GM18868 (cell line): ENCODE results near the gene RAPGEF2.
"Not testable (repeated sequence)": the region's sequence is repeated elsewhere in the genome, so short reads cannot be mapped to it uniquely, and the experiment has no call there.

Source experiments
- ATAC-seq: cut with Tn5 transposase; IDR thresholded peaks from one replicate; pipeline ENCODE4 v1.9.1; 2021; ENCODE audit warnings: mild to moderate bottlenecking, moderate library complexity; ENCODE audit not compliant: unreplicated experiment

The RAPGEF2 gene

DNA sequence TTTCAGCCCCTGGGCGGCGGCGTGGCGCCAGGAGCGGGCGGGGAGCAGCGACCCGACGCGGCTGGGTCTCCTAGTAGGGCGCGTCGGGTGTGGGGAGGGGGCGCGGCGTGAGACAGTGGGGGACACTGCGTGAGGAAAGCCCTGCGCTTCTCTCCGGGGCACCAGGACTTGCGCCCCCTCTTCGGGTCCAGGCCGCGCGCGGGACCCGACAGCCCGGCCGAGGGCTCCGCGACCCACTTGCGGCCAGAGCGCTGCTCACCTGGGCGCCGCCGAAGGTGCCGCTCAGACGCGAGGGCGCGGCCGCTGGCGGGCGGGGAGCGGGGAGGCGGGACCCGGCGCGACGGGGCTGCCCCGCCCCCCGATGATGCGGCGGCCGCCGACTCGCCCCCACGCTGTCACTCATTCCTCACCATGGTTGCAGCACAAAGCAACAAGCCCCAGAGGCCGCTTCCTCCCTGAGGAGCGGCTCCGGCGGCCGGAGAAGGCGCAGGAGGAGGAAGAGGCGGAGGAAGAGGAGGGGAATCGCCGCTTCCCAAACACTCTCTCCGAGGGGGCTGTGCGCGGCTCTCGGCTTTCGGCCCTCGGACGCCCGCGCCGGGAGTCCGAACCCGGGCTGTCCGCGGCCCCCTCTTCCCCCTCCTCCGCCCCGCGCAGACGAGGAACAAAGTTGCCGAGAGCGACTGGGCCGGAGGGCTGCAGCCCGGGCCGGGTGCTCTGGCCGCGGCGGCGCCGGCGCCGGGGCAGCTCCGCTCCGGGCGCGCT, at the start of gene RAPGEF2:
Gene RAPGEF2 (plus strand): TSS at position 458 of the 762 bp plus-strand sequence. CDS start 1,084 bp downstream, outside the sequence.
- ATAC-seq = peak; percentile 82

- no peak for ATAC-seq
These were observed 47.0 kb upstream of the RAPGEF2 start for GRCh38 chr4:159055833-159056232.

DNA sequence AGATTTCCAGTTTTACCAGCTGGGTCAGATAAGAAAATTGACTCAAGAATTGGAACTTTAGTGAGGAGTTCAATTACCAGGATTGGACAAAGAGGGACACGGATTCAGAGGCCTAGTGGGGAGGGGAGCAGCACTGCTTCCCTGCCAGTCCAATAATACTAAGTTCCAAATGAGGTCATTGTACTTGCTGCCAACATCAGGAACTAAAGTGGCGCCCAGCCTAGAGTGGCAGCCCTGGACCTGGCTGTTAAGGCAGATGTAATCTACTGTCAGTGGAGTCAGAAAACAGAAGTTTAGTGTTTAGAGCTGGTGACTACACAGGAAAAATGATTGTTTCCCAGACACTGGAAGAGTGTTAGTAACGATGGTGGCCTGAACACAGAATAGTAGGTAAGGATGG, 42.7 kb upstream of the RAPGEF2 start:
- ATAC-seq = no peak

DNA sequence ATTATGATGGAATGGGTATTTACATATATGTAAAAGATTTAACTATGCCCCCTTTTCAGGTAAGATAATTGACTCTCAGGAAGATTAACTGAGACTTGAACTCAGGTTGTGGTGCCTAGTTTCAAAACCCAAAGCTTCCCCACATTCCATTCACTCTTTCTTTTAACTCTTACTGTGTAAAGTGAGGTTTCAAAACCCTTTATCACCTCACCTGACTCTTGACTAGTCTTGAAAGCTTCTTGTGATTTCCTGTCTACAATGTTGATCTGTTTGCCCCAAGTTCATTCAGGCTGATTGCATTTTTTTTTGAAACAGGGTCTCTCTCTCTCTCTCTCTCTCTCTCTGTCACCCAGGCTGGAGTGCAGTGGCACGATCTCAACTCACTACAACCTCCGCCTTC, 40.5 kb upstream of the RAPGEF2 start:
- no peak for ATAC-seq

- ATAC-seq = no peak
These were observed 37.2 kb upstream of the RAPGEF2 start for GRCh38 chr4:159065513-159066240.

- ATAC-seq = not testable (repeated sequence)
These were observed 34.7 kb upstream of the RAPGEF2 start for GRCh38 chr4:159068139-159068538.

- no peak for ATAC-seq
These were observed 33.0 kb upstream of the RAPGEF2 start for GRCh38 chr4:159069922-159070321.

- ATAC-seq = no peak
These were observed 32.1 kb upstream of the RAPGEF2 start for GRCh38 chr4:159070742-159071141.

DNA sequence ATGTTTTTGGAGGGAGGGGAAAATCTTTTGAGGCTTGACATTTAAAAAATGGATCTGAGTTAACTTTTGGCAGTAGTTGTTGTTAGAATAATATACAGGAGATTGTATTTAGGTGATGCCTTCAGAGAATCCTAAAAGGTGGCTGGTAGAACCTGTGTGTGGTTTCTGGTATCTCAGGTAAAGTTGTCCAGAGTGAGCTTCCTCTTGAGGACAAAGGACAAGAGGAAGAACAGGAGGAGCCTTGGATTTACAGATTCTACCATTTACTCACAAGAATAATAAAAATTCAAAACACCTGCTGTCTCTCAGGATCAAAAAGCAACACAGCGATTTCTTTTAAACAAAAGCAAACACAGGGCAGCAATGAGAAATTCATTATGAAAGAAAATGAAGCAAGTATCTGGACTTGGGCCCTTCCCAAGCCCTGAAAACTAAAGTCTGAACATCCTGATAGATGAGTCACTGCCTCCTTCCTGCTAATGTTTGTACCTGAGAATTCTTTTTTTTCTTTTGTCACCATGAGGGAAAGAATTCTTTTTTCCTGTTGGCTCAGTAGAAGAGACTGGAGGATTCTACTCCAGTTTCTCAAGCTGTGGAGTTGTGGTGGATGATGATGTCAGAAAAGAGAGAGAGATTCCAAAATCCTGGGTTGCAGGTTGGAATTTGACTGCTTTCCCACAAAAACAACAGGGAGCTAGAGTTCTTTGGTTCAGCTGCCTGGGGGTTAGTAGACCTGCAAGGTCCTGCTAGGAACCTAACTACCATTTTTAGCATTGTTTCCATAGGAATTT, 31.5 kb upstream of the RAPGEF2 start:
- ATAC-seq = no peak

DNA sequence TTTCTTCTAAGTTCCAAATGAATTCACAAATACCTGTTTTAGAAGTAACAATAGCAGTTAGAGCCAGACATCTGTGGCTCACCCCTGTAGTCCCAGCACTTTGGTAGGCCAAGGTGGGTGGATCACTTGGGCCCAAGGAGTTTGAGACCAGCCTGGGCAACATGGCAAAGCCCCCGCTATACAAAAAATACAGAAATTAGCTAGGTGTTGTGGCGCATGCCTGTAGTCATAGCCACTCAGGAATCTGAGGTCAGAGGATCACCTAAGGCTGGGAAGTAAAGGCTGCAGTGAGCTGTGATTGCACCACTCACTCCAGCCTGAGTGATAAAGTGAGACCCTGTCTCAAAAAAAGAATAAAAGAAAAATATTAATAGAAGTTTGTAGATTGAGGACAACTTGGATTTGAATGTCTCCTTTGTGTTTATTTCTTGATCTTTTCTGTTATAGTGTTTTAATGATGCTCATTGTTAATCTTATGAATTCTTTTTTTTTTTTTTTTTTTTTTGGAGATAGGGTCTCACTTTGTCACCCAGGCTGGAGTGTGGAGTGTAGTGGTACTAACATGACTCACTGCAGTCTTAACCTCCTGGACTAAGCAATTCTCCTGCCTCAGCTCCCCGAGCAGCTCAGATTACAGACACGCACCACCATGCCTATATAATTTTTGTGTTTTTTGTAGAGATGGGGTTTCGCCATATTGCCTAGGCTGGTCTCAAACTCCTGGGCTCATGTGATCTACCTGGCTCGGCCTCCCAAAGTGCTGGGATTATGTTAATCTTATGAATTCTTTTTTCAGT, 30.7 kb upstream of the RAPGEF2 start:
- ATAC-seq = no peak

GRCh38 chr4:159075531-159075932, 27.3 kb upstream of the RAPGEF2 start:
- no peak for ATAC-seq

DNA sequence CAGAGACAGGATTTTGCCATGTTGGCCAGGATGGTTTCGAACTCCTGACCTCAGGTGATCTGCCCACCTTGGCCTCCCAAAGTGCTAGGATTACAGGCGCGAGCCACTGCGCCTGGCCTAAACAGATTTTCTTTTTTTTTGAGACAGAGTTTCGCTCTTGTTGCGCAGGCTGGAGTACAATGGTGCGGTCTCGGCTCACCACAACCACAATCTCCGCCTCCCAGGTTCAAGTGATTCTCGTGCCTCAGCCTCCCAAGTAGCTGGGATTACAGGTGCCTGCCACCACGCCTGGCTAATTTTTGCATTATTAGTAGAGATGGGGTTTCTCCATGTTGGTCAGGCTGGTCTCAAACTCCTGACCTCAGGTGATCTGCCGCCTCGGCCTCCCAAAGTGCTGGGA, 25.9 kb upstream of the RAPGEF2 start:
- ATAC-seq = not testable (repeated sequence)

GRCh38 chr4:159077702-159078495, 25.0 kb upstream of the RAPGEF2 start:
- ATAC-seq = peak; percentile 97

DNA sequence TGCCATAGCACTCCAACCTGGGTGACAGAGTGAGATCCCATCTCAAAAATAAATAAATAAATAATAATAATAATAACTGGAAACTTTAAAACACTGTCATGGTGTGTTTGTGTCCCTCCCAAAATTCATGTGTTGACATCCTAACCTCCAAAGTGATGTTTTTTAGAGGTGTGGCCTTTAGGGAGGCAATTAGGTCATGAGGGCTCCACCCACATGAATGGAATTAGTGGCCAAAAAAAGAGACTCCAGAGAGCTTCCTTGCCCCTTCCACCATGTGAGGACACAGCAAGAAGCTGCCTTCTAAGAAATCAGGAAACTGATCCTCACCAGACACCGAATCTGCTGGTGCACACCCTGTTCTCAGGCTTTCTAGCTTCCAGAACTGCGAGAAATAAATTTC, 23.8 kb upstream of the RAPGEF2 start:
- no peak for ATAC-seq

DNA sequence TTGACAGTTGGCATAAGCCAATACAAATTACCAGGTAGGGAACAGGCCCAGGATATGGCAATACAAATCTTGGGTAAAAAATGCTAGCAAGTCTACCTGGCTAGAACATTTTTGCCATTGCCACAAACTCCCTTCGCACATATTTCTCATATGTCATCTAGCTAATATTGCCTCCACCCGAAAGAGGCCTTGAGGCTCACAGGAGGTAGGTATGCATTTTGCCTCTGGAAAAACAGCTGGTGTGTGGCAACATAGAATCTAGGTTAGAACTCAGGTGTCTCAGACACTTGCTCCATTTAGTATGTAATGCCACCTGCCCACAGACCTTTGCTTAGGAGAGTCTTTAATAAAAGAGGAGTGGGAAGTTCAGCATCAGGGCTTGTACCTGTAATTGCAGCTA, 16.3 kb upstream of the RAPGEF2 start:
- ATAC-seq = no peak

- ATAC-seq = no peak
These were observed 12.6 kb upstream of the RAPGEF2 start for GRCh38 chr4:159090255-159090654.

DNA sequence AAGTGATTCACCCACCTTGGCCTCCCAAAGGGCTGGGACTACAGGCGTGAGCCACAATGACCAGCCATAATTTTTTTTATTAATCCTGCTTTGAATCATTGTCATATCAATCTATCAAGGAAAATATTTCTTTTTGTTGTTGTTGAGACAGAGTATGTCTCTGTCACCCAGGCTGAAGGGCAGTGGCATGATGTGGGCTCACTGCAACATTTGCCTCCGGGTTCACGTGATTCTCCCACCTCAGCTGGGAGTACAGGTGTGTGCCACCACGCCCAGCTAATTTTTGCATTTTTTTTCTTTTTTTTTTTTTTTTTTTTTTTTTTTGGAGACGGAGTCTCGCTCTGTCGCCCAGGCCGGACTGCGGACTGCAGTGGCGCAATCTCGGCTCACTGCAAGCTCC, 8.7 kb upstream of the RAPGEF2 start:
- ATAC-seq = not testable (repeated sequence)

GRCh38 chr4:159096434-159096833, 6.4 kb upstream of the RAPGEF2 start:
- ATAC-seq = no peak

GRCh38 chr4:159097144-159097543, 5.7 kb upstream of the RAPGEF2 start:
- ATAC-seq = no peak

DNA sequence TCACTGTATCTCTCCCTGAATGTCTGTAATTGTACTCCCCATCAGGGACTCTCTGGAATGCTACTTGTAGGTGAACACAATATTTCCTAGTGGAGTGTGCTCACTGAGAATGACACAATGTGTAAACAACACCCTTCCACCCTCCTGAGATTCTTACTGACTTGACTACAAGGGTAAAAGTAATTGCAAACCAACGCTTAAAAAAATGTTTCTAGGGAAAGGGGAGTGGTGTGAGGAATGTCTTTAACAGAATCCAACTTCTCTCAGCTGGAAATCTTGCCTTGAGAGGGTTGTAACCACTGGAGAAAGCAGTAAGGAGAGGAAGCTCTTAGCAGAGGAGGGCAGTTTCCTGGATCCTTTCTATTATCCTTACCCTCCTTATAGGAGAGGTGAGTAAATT, 5.1 kb upstream of the RAPGEF2 start:
- no peak for ATAC-seq
